GM18526 (cell line): Measurements from ENCODE around the gene LTV1.

Experiments
- POLR2A ChIP-seq: IDR thresholded peaks from 3 replicates; pipeline ENCODE4 v1.6.1; 2011; ENCODE audit not compliant: insufficient read length; ENCODE audit errors: extremely low read depth

The LTV1 gene

DNA sequence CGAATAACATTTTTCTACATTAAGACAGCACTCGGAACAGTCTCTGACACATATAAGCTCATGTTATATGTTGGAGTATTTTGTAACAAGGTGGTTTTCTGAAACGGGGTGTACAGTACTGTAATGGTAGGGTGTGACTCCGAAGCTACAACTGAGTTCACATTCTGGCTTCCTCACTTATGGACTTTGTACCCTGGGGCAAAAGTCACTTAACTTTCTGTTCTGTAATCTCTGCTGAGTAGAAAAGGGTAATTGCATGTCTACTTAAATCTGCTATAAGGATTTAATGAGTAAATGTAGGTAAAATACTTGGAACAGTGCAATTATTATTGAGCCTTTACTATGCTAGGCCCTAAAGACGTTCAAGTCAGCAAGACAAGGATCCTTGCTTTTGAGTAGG, 4.7 kb upstream of the LTV1 start:
- no peak for TF ChIP-seq POLR2A

DNA sequence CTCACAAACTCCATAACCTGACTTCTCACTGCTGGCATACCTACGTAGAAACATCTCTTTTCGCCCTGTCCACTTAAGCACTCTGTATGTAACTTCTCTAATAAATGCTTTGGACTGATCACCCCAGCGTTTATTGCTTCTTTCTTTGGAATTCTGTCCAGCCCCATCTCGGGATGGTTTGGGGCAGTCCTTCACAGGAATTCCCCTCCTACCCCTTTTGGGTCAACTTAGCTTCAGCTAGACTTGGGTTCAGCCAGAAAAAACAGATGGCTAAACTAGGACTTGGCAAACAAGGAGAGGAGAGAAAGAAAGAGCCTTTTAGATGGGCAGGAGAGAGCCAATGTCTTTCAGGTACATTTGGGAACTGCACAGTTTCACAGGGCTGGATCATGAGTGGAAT, 3.9 kb upstream of the LTV1 start:
- no peak for TF ChIP-seq POLR2A

DNA sequence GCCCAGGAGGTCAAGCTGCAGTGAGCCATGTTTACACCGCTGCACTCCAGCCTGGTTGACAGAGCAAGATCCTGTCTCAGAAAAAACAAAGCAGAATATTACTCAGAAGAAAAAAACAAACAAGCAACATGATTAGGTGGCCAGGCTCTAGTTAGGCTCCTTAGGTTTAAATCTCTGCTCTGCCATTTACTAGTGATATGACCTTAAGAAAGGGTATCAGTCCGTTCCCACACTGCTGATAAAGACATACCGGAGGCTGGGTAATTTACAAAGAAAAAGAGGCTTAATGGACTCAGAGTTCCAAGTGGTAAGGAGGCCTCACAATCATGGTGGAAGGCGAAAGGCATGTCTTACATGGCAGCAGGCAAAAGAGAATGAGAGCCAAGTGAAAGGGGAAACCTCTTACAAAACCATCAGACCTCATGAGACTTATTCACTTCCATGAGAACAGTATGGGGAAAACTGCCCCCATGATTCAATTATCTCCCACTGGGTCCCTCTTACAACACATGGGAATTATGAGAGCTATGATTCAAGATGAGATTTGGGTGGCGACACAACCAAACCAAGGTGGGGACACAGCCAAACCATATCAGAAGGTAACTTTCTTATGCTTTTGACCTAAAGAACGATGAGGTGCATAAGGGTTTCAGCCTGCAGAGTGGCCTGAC, 2.4 kb upstream of the LTV1 start:
- no peak for TF ChIP-seq POLR2A

DNA sequence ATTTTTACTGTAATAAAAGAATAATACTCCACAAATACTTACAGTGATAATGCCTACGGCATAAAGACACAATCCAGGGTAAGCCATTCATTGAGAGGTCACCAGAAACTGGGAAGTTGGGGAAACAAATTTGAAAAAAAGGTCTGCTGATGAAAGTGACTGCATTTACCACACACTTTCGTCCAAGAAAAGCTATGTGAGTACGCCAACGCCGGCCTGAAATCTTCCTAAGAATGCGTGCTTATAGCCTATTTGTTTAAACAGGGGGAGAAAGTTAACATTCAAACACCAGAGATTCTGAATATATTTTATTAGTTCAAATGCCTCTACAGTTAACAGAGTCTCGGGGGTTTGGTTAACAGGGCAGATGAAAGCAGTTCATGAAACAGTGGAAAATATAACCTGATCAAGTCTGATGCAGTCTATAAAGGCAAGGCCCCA, 657 bp upstream of the LTV1 start:
- no peak for TF ChIP-seq POLR2A

DNA sequence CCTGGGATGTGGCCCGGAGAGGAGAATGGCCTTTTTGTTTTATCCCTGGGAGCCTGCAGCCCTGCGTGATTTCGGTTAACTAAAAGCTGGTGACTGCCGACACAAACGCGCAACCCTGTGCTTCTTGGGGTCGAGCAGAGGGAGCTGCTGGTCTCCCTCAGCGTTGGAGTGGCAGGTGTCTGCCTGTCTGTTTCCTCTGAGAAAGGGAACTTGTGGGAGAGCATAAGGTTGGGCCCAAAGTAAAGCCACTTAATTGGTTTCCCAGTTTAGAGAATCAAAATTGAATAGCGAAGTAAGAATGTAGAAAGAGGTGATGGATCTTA, 500 bp downstream of the LTV1 start:
- no peak for TF ChIP-seq POLR2A

DNA sequence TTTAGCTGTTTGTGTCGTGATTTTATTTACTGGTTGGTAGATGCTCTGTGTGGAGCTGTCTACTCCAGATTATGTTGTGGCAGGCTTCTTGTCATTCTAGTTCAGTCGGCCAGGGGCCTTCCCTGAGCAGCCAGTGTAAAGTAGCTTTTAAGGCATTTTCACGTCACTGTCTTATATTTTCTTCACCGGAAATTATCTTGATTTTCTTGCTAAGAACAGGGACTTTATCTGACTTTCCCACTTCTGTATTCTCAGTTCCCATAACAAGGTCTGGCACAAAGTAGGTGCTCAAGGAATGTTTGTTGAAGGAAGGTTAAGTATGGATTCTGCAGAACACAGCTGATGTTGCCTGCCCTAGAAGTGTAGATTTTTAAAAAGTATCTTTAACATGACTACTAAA, 868 bp downstream of the LTV1 start:
- TF ChIP-seq POLR2A = no peak

DNA sequence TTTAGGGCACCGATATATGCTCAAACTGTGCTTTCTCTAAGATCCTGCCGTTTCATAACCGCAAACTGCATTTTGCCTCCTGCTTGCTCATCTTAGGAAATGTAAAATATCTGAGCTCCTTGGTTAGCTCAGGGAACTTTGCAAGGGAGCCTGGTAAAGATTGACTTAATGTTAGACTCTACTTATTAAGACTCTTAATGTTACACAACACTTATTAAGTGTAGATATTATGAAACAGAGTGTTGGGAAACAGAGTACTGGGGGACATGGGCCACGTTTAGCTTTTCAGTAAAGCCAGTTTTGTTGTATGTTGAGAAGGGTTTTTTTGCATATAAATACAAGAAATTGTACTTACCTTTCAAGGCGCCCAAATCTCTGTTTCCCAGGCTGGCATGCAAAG, 1.9 kb downstream of the LTV1 start:
- no peak for TF ChIP-seq POLR2A

DNA sequence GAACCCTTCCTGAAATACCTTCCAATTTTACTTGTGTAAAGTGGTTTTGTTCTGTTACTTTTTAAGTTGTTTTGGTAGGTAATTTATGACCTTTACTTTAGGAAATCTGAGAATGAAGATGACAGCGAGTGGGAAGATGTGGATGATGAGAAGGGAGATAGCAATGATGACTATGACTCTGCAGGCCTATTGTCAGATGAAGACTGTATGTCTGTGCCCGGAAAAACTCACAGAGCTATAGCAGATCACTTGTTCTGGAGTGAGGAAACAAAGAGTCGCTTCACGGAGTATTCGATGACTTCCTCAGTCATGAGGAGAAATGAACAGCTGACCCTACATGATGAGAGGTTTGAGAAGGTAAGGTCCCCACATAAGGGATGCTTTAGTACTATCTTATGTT, 14.5 kb downstream of the LTV1 start:
- TF ChIP-seq POLR2A = no peak

DNA sequence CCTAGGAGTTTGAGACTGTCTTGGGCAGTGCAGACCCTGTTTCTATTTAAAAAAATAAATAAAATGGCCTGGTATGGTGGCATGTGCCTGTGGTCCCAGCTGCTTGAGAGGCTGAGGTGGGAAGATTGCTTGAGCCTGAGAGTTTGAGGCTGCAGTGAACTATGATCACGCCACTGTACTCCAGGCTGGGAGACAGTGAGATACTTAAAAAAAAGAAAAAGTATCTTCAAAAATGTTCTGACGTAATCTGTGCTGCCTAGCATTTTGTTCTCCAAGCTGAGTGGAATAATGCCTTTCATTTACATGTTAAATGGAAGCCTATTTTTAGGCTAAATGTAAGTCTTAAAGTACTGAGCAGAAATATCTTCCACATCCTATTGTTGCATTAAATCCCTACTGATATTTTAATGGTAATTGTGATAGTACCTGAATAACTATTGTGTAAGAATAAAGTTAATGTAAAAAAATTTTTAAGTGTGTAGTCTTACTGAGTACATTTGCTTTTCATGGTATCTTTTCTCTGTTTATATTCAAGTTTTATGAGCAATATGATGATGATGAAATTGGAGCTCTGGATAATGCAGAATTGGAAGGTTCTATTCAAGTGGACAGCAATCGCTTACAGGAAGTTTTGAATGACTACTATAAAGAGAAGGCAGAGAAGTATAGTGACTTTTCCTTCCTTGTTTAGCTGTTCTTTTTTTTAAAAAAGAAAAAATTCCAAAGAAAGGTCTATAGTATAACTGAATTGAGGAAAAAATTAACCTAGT, 16.9 kb downstream of the LTV1 start:
- no peak for TF ChIP-seq POLR2A

DNA sequence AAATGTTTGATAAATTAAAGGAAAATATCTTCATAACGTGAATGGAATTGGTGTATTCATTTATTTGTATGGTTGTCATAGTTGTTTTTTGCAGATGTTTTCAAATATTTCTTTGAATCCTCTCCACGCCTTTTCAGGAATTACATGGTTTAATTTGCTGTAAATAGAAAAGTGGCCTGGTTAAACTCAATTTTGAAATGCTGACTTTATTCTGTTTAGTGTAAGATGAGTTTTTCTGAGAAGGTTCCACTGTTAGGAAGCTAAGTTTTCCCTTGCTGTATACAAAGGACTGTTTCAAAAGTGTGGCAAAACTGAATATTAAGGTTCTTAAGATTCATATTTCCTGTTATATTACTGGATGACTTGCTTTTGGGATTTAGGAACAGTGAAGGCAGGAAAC, 20.6 kb downstream of the LTV1 start:
- no peak for TF ChIP-seq POLR2A

DNA sequence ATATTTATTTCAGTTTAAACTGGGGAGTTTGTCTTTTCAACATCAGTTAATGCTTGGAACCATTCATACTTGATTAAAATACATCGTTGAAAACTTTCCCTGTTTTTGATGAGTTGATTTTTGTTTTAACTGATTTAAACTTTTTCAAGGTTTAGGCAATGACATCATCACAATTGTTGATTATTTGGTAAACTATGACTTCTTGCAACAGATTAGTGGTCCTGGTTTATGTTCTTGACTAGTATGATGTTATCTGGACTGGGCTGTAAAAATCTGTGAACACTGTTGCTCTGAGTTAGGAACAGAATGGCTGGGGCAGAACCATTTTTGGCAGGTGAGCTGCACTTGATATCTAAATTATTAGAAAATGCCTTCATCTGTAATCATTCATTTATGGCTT, 21.1 kb downstream of the LTV1 start, which contains the start of gene ZC2HC1B:
TSS of gene ZC2HC1B (plus strand) at position 241 of the 400 bp plus-strand sequence. CDS start at position 307, 66 bp downstream.
- no peak for TF ChIP-seq POLR2A

DNA sequence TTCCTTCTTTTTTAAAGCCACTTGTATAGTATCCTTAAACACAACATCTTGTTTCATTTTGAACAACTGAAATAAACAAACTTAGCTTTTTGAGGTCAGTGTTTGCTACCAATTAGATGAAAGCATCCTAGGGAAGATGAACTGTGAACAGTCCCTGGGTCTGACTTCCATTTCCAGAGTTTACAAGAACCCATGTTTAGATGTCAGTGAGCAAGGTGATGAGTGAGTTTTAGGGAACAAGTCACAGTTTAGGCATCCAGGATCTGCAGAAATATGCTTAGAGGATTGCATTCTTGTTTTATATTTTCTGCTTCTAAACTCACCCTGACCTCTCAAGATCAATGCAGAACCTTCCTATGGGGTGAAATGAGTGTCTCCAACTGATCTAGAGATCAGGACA, 24.1 kb downstream of the LTV1 start:
- TF ChIP-seq POLR2A = no peak

DNA sequence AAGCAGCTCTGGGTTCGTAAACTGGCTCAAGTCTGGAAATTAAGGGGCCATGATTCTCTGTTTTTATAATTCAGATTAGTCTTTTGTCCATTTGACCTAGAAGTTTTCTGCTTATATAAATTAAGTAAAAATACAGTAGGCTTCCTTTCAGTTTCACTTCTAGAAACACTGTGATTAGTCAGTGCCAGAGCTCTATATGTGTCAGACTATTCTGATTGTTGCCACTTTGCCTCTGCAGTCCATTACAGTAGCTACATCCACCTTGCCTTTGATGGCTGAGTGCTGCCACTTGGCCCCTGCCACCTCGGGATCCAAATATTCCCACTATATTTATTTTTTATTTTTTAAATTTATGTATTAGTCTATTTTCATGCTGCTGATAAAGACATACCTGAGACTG, 29.1 kb downstream of the LTV1 start:
- TF ChIP-seq POLR2A = no peak

DNA sequence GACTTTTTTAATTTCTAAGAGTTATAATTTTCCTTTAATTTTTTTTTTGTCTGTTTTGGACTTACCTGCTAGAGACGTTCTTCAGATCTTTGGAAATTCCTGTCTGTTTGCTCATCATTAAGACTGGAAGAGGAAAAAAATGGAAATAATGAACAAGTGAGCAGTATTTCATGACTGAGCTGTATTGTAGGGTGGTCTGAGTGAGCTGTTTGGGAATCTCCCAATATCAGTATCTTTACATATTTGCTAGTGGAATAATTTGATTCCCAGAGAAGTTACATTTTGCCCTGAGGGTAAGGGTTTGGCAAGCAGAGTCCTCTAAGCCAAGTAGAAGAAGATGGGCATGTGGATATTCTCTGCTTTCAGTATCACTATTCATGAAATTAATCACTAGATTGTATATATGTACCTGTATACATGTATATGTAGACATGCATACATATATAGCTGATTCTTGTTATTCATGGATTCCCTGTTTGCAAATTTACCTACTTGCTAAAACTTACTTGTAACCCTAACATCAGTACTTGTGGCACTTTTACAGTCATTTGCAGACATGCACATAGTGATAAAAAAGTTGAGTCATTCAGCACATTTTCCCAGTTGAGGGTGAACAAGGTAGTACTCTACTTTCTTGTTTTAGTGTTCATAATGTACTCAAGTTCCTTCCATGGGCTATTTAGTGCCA, 34.6 kb downstream of the LTV1 start:
- TF ChIP-seq POLR2A = no peak

DNA sequence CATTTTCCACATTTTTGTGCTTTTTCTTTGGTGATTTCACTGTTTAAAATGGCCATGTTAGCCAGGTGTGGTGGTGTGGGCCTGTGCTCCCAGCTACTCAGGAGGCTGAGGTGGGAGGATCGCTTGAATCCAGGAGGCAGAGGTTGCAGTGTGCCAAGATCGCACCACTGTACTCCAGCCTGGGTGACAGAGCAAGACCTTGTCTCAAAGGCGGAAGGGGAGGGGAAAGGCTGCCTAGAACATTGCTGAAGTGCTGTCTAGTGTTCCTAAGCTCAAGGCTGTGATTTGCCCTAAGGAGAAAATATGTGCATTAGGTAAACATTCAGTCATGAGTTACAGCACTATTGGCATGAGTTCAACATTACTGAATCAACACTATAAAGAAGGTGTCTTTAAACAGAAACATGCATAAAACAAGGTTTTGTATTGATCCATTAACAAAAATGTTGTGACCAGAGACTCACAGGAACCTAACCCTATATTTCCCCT, 35.2 kb downstream of the LTV1 start:
- no peak for TF ChIP-seq POLR2A

DNA sequence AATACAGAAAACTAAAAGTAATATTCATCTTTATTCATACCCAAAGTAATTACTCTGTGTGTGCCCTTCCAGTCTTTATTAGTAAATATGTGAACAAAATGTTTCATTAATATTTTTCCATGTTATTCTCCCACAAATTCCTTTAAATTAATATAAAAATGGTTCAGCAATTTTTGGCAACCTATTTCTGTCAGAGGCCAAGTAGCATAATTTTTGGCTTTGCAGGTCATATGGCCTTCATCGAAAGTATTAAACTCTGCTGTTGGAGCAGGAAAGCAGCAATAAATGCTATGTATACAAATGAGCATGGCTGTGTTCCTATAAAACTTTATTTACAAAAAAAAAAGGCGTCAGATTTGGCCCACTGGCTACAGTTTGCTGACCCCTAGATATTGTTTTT, 37.3 kb downstream of the LTV1 start:
- TF ChIP-seq POLR2A = no peak
